ENCODE results near the gene LRP3. TPM values are rescaled to one million over a fixed set of nuclear protein-coding genes. Genes with fewer than 3 reads are reported as not detected.
A peak's percentile ranks its signal among the peaks of the same experiment; 100 is the strongest.

The LRP3 gene
- total RNA-seq, 1 donor from 2014 or later = 28.8 TPM

GRCh38 chr19:33174186-33174585, 19.9 kb upstream of the LRP3 start:
- no peaks in the 10 kb centered on the region for H3K27me3 ChIP-seq

GRCh38 chr19:33175156-33175782, 18.9 kb upstream of the LRP3 start:
- Histone ChIP-seq H3K4me3 (peak overlapping the region in 1 of 2 donors; percentile 76), H3K27me3 (no peaks in the 10 kb centered on the region), H3K9me3 (no peaks in the 10 kb centered on the region), H3K4me1 (peaks cover 7 to 8% of the 10 kb centered on the region in 2 donors), H3K36me3 (no peaks in the 10 kb centered on the region), H3K27ac (no peak overlapping the region)
- TF ChIP-seq CTCF (IDR thresholded peaks at IDR 0.05) = no peak
- intact Hi-C loops (cut with DNase I) = loop anchor here (5.0 to 10.0 kb wide), 5 partner anchors 203 to 620 kb away; partner anchors contain the start of genes ANKRD27, CEP89, FAAP24 and KCTD15
- DNase-seq (ENCODE audit: low spot score in 2 of 2) = no peak

More at GRCh38 chr19:33174186-33174585, 19.9 kb upstream of the LRP3 start:
- no peak for DNase-seq (ENCODE audit: low spot score in 2 of 2)
- H3K4me1 ChIP-seq = peaks cover 7 to 8% of the 10 kb centered on the region in 2 donors
- intact Hi-C loops (cut with DNase I) = loop anchor here (10.0 kb wide), 2 partner anchors 589 to 621 kb away; partner anchors contain the start of genes KCTD15 and PDCD5
- H3K36me3 ChIP-seq = no peaks in the 10 kb centered on the region
- no peak overlapping the region for H3K27ac ChIP-seq
- H3K9me3 ChIP-seq = no peaks in the 10 kb centered on the region
- H3K4me3 ChIP-seq = no peak overlapping the region
- no peak for TF ChIP-seq CTCF (IDR thresholded peaks at IDR 0.05)

- DNase-seq (ENCODE audit: low spot score in 2 of 2) = peak in 1 of 2 donors; percentile 71
- peak overlapping the region; percentile 91 to 95 for H3K27ac ChIP-seq
- no peaks in the 10 kb centered on the region for H3K36me3 ChIP-seq
- H3K27me3 ChIP-seq = no peaks in the 10 kb centered on the region
- peak overlapping the region; percentile 65 to 76 for H3K4me3 ChIP-seq
- intact Hi-C loops (cut with DNase I) = loop anchor here (1.0 to 10.0 kb wide), 9 partner anchors 95 to 769 kb away; partner anchors contain the start of genes ANKRD27, CEBPG, CEP89 and FAAP24
- peak in 1 of 3 experiments; percentile 18 for TF ChIP-seq CTCF (IDR thresholded peaks at IDR 0.05)
- no peaks in the 10 kb centered on the region for H3K9me3 ChIP-seq
- H3K4me1 ChIP-seq = peaks cover 7 to 8% of the 10 kb centered on the region in 2 donors
Measured at GRCh38 chr19:33175886-33176669, 18.1 kb upstream of the LRP3 start.

GRCh38 chr19:33176670-33177416, 17.3 kb upstream of the LRP3 start:
- peaks cover 7 to 8% of the 10 kb centered on the region in 2 donors for H3K4me1 ChIP-seq
- no peak for TF ChIP-seq CTCF (IDR thresholded peaks at IDR 0.05)
- no peaks in the 10 kb centered on the region for H3K36me3 ChIP-seq
- no peaks in the 10 kb centered on the region for H3K9me3 ChIP-seq
- DNase-seq (ENCODE audit: low spot score in 2 of 2) = peak; percentile 93 to 99
- peak overlapping the region; percentile 91 to 95 for H3K27ac ChIP-seq
- peak overlapping the region; percentile 65 to 76 for H3K4me3 ChIP-seq
- H3K27me3 ChIP-seq = no peaks in the 10 kb centered on the region
- intact Hi-C loops (cut with DNase I) = loop anchor here (1.0 to 10.0 kb wide), 9 partner anchors 96 to 770 kb away; partner anchors contain the start of genes ANKRD27, CEBPG, CEP89 and FAAP24

GRCh38 chr19:33177417-33177979, 16.6 kb upstream of the LRP3 start:
- peak; percentile 42 to 56 (median 54) for TF ChIP-seq CTCF (IDR thresholded peaks at IDR 0.05)
- peaks cover 7 to 8% of the 10 kb centered on the region in 2 donors for H3K4me1 ChIP-seq
- no peaks in the 10 kb centered on the region for H3K36me3 ChIP-seq
- intact Hi-C loops (cut with DNase I) = loop anchor here (2.0 to 10.0 kb wide), 8 partner anchors 97 to 771 kb away; partner anchors contain the start of genes ANKRD27, CEBPG, CEP89 and FAAP24
- peak overlapping the region; percentile 91 to 95 for H3K27ac ChIP-seq
- no peaks in the 10 kb centered on the region for H3K9me3 ChIP-seq
- H3K4me3 ChIP-seq = peak overlapping the region; percentile 65 to 76
- DNase-seq (ENCODE audit: low spot score in 2 of 2) = peak in 1 of 2 donors; percentile 19
- no peaks in the 10 kb centered on the region for H3K27me3 ChIP-seq
